A549 (cell line): ENCODE data around the gene SIGLEC7. TPM values are rescaled to one million over a fixed set of nuclear protein-coding genes. Genes with fewer than 3 reads are reported as not detected.

ENCODE experiments used
- ATAC-seq, 2 experiments: fragments of 200-7000 bp in 1 of 2; fragments of >200 bp in 1 of 2; cut with Nextera tagmentation in 1 of 2; cut with Tn5 transposase in 1 of 2; 3 replicates each; pipeline versions ENCODE4 v1.8.0 to v1.9.1; 2018 to 2020; ENCODE audit warnings: mild to moderate bottlenecking in 1 of 2, moderate library complexity in 1 of 2
- CTCF ChIA-PET: fragments of 300-600 bp; sonication (Branson Sonifier 250); formaldehyde crosslinking; extraction: SDS; loops from one replicate; lab custom pipeline; 2021; ENCODE audit warnings: antibody characterized with exemption, inconsistent platforms; lab: Yijun Ruan, JAX
- POLR2A ChIA-PET: fragments of 350-600 bp; formaldehyde crosslinking; extraction: SDS; loops from one replicate; lab custom pipeline; 2021; ENCODE audit warnings: antibody characterized with exemption, inconsistent platforms; lab: Yijun Ruan, JAX
- DNase-seq, 2 experiments: peaks; one replicate each; pipeline versions ENCODE4 v3.0.0 to v3.0.0-alpha.2; 2011 to 2016; ENCODE audit warnings: low read depth in 1 of 2, low spot score in 1 of 2
- FAIRE-seq: peaks from 2 replicates; lab custom pipeline; 2011; peaks lifted over from hg19 to GRCh38; lab: Jason Lieb, UNC
- H3K27ac ChIP-seq, 2 experiments: fragments of >200 bp; sonication (Bioruptor Twin); formaldehyde crosslinking; 3 replicates each; pipeline ENCODE4 v1.5.1; 2016 to 2017
- H3K4me1 ChIP-seq: fragments of >200 bp; sonication (Bioruptor Twin); formaldehyde crosslinking; 3 replicates; pipeline ENCODE4 v1.6.1; 2016
- H3K4me2 ChIP-seq: fragments of >200 bp; sonication (Bioruptor Twin); formaldehyde crosslinking; 3 replicates; pipeline ENCODE4 v1.6.1; 2016
- H3K4me3 ChIP-seq: fragments of >200 bp; sonication (Bioruptor Twin); formaldehyde crosslinking; 3 replicates; pipeline ENCODE4 v1.5.1; 2016
- H3K9me3 ChIP-seq: fragments of >200 bp; sonication (Bioruptor Twin); formaldehyde crosslinking; 3 replicates; pipeline ENCODE4 v1.6.1; 2016
- CEBPB ChIP-seq, 2 experiments: fragments of >200 bp in 1 of 2; sonication (Bioruptor Twin) in 1 of 2; formaldehyde crosslinking in 1 of 2; IDR thresholded peaks; 2 replicates each; pipeline ENCODE4 v1.6.1; 2012 to 2016
- EHMT2 ChIP-seq: fragments of 200-600 bp; sonication (generic); IDR thresholded peaks from 2 replicates; pipeline ENCODE4 v1.6.1; 2016; ENCODE audit warnings: antibody characterized with exemption, low read depth, mild to moderate bottlenecking, moderate library complexity
- ESRRA ChIP-seq: fragments of 150-350 bp; IDR thresholded peaks from 2 replicates; pipeline ENCODE4 v1.6.1; 2014; ENCODE audit warnings: mild to moderate bottlenecking, low read length, borderline replicate concordance
- FOSB ChIP-seq: fragments of 250-450 bp; sonication (Bioruptor Pico); IDR thresholded peaks from 2 replicates; pipeline ENCODE4 v1.5.0; 2020; ENCODE audit warnings: mild to moderate bottlenecking, moderate library complexity
- FOSL2 ChIP-seq, 2 experiments: fragments of 450-650 bp in 1 of 2; fragments of >200 bp in 1 of 2; sonication (Bioruptor Twin) in 1 of 2; formaldehyde crosslinking; IDR thresholded peaks; 2 replicates each; pipeline versions ENCODE4 v1.5.0 to v1.6.1; 2016 to 2020; ENCODE audit warnings: mild to moderate bottlenecking in 1 of 2, moderate library complexity in 1 of 2
- GATA3 ChIP-seq: IDR thresholded peaks from 2 replicates; pipeline ENCODE4 v1.6.1; 2012; ENCODE audit warnings: borderline replicate concordance
- JUN ChIP-seq, 2 experiments: fragments of >200 bp; sonication (Bioruptor Twin); formaldehyde crosslinking; IDR thresholded peaks; 2 replicates in 1 of 2; 3 replicates in 1 of 2; pipeline ENCODE4 v1.6.1; 2016 to 2017
- KDM1A ChIP-seq: fragments of 200-600 bp; sonication (generic); IDR thresholded peaks from 2 replicates; pipeline ENCODE4 v1.6.1; 2016; ENCODE audit warnings: low read depth, mild to moderate bottlenecking
- KDM5A ChIP-seq: fragments of 200-600 bp; sonication (generic); IDR thresholded peaks from 2 replicates; pipeline ENCODE4 v1.6.1; 2016; ENCODE audit warnings: antibody characterized with exemption, mild to moderate bottlenecking
- MYC ChIP-seq: IDR thresholded peaks from 2 replicates; pipeline ENCODE4 v1.6.1; 2012; ENCODE audit warnings: mild to moderate bottlenecking, inconsistent platforms, low read length, improper control_type of control experiment, borderline replicate concordance
- POLR2AphosphoS2 ChIP-seq: conservative IDR thresholded peaks from 2 replicates; pipeline ENCODE4 v1.6.1; 2012; ENCODE audit warnings: low read length, improper control_type of control experiment, inconsistent platforms
- RARB ChIP-seq: fragments of 250-450 bp; sonication (Bioruptor Pico); IDR thresholded peaks from 2 replicates; pipeline ENCODE4 v1.8.0; 2021; ENCODE audit warnings: mild to moderate bottlenecking, moderate library complexity
- RCOR1 ChIP-seq: fragments of 150-350 bp; IDR thresholded peaks from 2 replicates; pipeline ENCODE4 v1.6.1; 2014; ENCODE audit warnings: antibody characterized with exemption, low read length, low read depth
- SREBF2 ChIP-seq: fragments of 450-650 bp; IDR thresholded peaks from 2 replicates; pipeline ENCODE4 v1.6.1; 2014; ENCODE audit warnings: mild to moderate bottlenecking, moderate library complexity
- TFCP2L1 ChIP-seq: fragments of 250-450 bp; sonication (Bioruptor Pico); IDR thresholded peaks from 2 replicates; pipeline ENCODE4 v1.5.0; 2021; ENCODE audit warnings: mild to moderate bottlenecking
- ZC3H11A ChIP-seq: fragments of 450-650 bp; IDR thresholded peaks from 2 replicates; pipeline ENCODE4 v1.6.1; 2014; ENCODE audit warnings: antibody characterized with exemption, mild to moderate bottlenecking
- ZFP36 ChIP-seq: fragments of 450-650 bp; IDR thresholded peaks from 2 replicates; pipeline ENCODE4 v1.6.1; 2014; ENCODE audit warnings: borderline replicate concordance; ENCODE audit not compliant: partially characterized antibody
- ZSCAN20 ChIP-seq: fragments of 250-450 bp; sonication (Bioruptor Pico); IDR thresholded peaks from 2 replicates; pipeline ENCODE4 v1.8.0; 2022; ENCODE audit warnings: mild to moderate bottlenecking, moderate library complexity
- WGBS: methylation state at CpG from one replicate; pipeline ENCODE4 v1.1.6; 2017; ENCODE audit errors: missing lambda C conversion rate; 5-methylcytosine and 5-hydroxymethylcytosine counted together
- polyA plus RNA-seq, 4 experiments: library from polyadenylated mRNA; depleted of rRNA in 3 of 4; stranded (reverse); fragments of >200 nt; fragmentation: RNase III in 1 of 4; extraction: RNeasy Plus Mini Kit Qiagen cat#74134 plus additional on column Dnase treatment in 1 of 4; gene quantifications; 2 replicates in 3 of 4; 3 replicates in 1 of 4; pipeline ENCODE4 v1.2.3, GENCODE V29; 2011 to 2017
- TF ChIP-seq, protein P1 (sequence below): fragments of 250-450 bp; sonication (Bioruptor Pico); IDR thresholded peaks from 2 replicates; pipeline ENCODE4 v1.5.0; 2021; ENCODE audit warnings: mild to moderate bottlenecking, moderate library complexity, borderline replicate concordance
- TF ChIP-seq, protein P2 (sequence below): fragments of 150-350 bp; IDR thresholded peaks from 2 replicates; pipeline ENCODE4 v1.6.1; 2014; ENCODE audit warnings: low read depth, mild to moderate bottlenecking, low read length
- TF ChIP-seq, protein P3 (sequence below): fragments of 450-650 bp; IDR thresholded peaks from 2 replicates; pipeline ENCODE4 v1.6.1; 2014; ENCODE audit warnings: antibody characterized with exemption
- TF ChIP-seq, protein P4 (sequence below): fragments of >200 bp; sonication (Bioruptor Twin); formaldehyde crosslinking; IDR thresholded peaks from 3 replicates; pipeline ENCODE4 v1.5.1; 2016
- TF ChIP-seq, protein P5 (sequence below): fragments of >200 bp; sonication (Bioruptor Twin); formaldehyde crosslinking; IDR thresholded peaks from 3 replicates; pipeline ENCODE4 v1.6.1; 2016

The SIGLEC7 gene
- polyA plus RNA-seq, 2 of the 4 experiments (the other 2 are of a cell fraction) = not detected

DNA sequence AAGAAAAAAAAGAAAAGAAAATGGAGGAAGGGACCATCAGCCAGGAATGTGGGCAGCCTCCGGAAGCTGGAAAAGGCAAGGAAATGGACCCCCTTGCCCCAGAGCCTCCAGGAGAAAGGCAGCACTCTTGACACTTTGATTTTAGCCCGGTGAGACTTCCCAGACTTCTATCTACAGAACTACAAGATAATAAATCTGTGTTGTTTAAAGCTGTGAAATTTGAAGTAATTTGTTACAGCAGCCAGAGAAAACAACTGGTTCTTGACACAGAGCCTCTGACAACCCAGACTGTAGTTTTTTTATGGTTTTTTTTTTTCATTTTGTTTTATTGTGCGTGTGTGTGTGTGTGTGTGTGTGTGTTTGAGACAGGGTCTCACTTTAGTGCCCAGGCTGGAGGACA is 41.5 kb upstream of the SIGLEC7 start:
- Histone ChIP-seq H3K4me1 (peaks cover 10% of the 10 kb centered on the region; the same call in 1 of the 3 replicates), H3K4me3 (no peak overlapping the region), H3K9me3 (no peaks in the 10 kb centered on the region), H3K27ac (no peak overlapping the region), H3K4me2 (no peak overlapping the region)
- WGBS = 74% methylated on average over 3 of the region's 3 CpGs
- FAIRE-seq (no peak), DNase-seq (no peak), ATAC-seq (no peak)
- ChIA-PET POLR2A (no interaction called here), CTCF (interaction anchor here (0.6 to 2.5 kb wide), 8 partner anchors 18 to 492 kb away, joined by 3 to 8 read pairs (median 4); no protein-coding TSS in a partner anchor)
- TF ChIP-seq JUN (IDR thresholded peaks at IDR 0.05) (no peak), GATA3 (no peak), MYC (no peak), EHMT2 (no peak), KDM5A (no peak), CEBPB (IDR thresholded peaks at IDR 0.05) (no peak), ZSCAN20 (CRISPR knock-in tag) (no peak), ESRRA (no peak)
- TF ChIP-seq, protein P1, sequence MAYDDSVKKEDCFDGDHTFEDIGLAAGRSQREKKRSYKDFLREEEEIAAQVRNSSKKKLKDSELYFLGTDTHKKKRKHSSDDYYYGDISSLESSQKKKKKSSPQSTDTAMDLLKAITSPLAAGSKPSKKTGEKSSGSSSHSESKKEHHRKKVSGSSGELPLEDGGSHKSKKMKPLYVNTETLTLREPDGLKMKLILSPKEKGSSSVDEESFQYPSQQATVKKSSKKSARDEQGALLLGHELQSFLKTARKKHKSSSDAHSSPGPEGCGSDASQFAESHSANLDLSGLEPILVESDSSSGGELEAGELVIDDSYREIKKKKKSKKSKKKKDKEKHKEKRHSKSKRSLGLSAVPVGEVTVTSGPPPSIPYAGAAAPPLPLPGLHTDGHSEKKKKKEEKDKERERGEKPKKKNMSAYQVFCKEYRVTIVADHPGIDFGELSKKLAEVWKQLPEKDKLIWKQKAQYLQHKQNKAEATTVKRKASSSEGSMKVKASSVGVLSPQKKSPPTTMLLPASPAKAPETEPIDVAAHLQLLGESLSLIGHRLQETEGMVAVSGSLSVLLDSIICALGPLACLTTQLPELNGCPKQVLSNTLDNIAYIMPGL (CRISPR knock-in tag) = no peak
- TF ChIP-seq, protein P2, sequence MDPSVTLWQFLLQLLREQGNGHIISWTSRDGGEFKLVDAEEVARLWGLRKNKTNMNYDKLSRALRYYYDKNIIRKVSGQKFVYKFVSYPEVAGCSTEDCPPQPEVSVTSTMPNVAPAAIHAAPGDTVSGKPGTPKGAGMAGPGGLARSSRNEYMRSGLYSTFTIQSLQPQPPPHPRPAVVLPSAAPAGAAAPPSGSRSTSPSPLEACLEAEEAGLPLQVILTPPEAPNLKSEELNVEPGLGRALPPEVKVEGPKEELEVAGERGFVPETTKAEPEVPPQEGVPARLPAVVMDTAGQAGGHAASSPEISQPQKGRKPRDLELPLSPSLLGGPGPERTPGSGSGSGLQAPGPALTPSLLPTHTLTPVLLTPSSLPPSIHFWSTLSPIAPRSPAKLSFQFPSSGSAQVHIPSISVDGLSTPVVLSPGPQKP = no peak
- TF ChIP-seq, protein P3, sequence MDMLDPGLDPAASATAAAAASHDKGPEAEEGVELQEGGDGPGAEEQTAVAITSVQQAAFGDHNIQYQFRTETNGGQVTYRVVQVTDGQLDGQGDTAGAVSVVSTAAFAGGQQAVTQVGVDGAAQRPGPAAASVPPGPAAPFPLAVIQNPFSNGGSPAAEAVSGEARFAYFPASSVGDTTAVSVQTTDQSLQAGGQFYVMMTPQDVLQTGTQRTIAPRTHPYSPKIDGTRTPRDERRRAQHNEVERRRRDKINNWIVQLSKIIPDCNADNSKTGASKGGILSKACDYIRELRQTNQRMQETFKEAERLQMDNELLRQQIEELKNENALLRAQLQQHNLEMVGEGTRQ = no peak
- TF ChIP-seq, protein P4, sequence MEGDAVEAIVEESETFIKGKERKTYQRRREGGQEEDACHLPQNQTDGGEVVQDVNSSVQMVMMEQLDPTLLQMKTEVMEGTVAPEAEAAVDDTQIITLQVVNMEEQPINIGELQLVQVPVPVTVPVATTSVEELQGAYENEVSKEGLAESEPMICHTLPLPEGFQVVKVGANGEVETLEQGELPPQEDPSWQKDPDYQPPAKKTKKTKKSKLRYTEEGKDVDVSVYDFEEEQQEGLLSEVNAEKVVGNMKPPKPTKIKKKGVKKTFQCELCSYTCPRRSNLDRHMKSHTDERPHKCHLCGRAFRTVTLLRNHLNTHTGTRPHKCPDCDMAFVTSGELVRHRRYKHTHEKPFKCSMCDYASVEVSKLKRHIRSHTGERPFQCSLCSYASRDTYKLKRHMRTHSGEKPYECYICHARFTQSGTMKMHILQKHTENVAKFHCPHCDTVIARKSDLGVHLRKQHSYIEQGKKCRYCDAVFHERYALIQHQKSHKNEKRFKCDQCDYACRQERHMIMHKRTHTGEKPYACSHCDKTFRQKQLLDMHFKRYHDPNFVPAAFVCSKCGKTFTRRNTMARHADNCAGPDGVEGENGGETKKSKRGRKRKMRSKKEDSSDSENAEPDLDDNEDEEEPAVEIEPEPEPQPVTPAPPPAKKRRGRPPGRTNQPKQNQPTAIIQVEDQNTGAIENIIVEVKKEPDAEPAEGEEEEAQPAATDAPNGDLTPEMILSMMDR = no peak
- TF ChIP-seq, protein P5, sequence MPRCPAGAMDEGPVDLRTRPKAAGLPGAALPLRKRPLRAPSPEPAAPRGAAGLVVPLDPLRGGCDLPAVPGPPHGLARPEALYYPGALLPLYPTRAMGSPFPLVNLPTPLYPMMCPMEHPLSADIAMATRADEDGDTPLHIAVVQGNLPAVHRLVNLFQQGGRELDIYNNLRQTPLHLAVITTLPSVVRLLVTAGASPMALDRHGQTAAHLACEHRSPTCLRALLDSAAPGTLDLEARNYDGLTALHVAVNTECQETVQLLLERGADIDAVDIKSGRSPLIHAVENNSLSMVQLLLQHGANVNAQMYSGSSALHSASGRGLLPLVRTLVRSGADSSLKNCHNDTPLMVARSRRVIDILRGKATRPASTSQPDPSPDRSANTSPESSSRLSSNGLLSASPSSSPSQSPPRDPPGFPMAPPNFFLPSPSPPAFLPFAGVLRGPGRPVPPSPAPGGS = no peak

DNA sequence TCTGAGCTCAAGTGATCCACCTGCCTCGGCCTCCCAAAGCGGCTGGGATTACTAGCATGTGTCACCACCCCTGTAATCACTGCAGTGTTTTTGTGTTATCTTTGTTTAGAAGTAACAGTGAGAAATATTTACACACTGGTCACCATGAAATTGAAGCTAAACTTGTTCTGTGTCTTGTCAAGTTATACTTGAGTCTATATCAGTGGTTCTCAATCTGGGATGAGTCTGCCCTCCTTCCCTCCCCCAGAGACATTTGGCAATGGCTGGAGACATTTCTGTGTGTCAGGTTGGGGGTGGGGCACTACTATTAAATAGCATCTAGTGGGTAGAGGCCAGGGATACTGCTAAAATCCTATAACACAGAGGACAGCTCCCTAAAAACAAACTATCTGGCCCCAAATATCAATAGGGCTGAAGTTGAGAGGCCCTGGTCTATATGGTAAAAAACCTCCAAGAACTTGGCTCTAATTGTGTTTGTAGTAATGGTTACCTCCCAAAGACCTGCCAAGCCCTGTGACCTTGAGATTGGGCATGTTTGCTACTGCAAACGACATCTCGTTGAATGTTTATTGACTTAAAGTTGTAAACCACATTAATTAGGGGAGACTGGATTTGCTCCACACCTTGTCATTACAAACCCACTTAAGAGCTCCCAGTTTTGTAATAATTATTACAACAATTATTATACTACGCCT is 40.8 kb upstream of the SIGLEC7 start:
- ChIA-PET POLR2A (no interaction called here), CTCF (interaction anchor here (0.6 to 2.5 kb wide), 7 partner anchors 8 to 748 kb away, joined by 3 to 8 read pairs (median 5); no protein-coding TSS in a partner anchor)
- FAIRE-seq (no peak), DNase-seq (no peak), ATAC-seq (no peak)
- Histone ChIP-seq H3K4me2 (no peak overlapping the region), H3K4me1 (peaks cover 10% of the 10 kb centered on the region; the same call in 1 of the 3 replicates), H3K27ac (no peak overlapping the region), H3K9me3 (no peaks in the 10 kb centered on the region), H3K4me3 (no peak overlapping the region)
- WGBS = 82% methylated on average over 5 of the region's 5 CpGs
- no peak for TF ChIP-seq SREBF2
- TF ChIP-seq, protein P3 = no peak
- no peak for TF ChIP-seq ZFP36
- TF ChIP-seq TFCP2L1 (CRISPR knock-in tag) = no peak
- TF ChIP-seq POLR2AphosphoS2 = no peak
- TF ChIP-seq ZC3H11A = no peak
- TF ChIP-seq, protein P5 = no peak
- TF ChIP-seq RCOR1 = no peak
- TF ChIP-seq KDM1A = no peak
- TF ChIP-seq RARB (CRISPR knock-in tag) = no peak
- TF ChIP-seq FOSB (CRISPR knock-in tag) = no peak
- TF ChIP-seq, protein P4 = no peak
- no peak for TF ChIP-seq FOSL2 (IDR thresholded peaks at IDR 0.05)
- no peak for TF ChIP-seq FOSL2 (CRISPR knock-in tag; IDR thresholded peaks at IDR 0.05)
- no peak for TF ChIP-seq CEBPB (IDR thresholded peaks at IDR 0.05)
- TF ChIP-seq KDM5A = no peak
